ENCODE data around the gene LRRC8E. TPM values are rescaled to one million over a fixed set of nuclear protein-coding genes. Genes with fewer than 3 reads are reported as not detected.

LRRC8E gene
- total and polyA plus RNA-seq, 4 donors, result 1.8 to 3.3 (median 2.4) TPM; not detected in 1

DNA sequence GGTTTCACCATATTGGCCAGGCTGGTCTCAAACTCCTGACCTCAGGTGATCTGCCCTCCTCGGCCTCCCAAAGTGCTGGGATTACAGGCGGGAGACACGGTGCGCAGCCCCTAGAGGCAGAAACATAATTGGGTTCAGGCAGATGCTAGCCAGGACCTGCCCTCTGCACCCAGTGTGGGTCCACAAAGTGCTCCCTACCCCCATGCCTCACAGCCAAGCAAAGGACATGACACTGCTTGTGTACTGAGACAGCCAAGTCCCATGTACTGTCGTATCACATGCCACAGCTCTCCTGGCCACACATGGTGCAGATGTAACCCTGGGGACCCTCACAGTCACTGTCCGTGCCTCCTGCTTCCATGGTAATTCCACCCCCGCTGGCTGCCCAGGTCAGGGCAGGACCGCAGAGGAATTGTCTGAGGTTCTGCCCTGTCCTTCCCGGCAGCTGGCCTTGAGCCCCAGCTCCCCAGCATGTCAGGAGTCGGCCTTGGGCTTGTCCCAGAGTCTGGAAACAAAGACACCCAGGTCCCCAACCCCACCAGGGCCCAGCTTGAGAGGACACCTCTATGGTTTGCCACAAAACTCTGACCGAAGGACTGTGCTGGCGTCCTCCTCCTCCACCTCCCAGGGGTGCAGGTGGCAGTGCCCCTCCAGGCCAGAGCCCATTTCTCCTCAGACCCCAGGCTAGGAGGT, 21.8 kb upstream of the LRRC8E start:
- no peaks in the 10 kb centered on the region for H3K9me3 ChIP-seq (ENCODE audit: control insufficient read depth in 4 of 4, low read length in 3 of 4)
- H3K4me3 ChIP-seq (ENCODE audit: low read depth in 1 of 3, low read length in 3 of 3), result no peak overlapping the region
- no peak for DNase-seq (ENCODE audit: low spot score)
- H3K36me3 ChIP-seq (ENCODE audit: control insufficient read depth in 4 of 4, insufficient read depth in 3 of 4, low read depth in 1 of 4, low read length in 3 of 4), result peaks cover 0 to 1% (median 0%) of the 10 kb centered on the region in 4 donors
- H3K9ac ChIP-seq (ENCODE audit: low read depth in 1 of 2, low read length in 2 of 2), result no peak overlapping the region
- TF ChIP-seq YY1 (IDR thresholded peaks at IDR 0.05) (no peak), SP1 (IDR thresholded peaks at IDR 0.05) (no peak), EGR1 (IDR thresholded peaks at IDR 0.05; ENCODE audit: low read depth in 2 of 2) (no peak), HNF4G (IDR thresholded peaks at IDR 0.05) (no peak), GABPA (IDR thresholded peaks at IDR 0.05 in 1 of 2, conservative IDR thresholded peaks at IDR 0.05 in 1 of 2) (no peak), JUND (IDR thresholded peaks at IDR 0.05) (no peak), HNF4A (conservative IDR thresholded peaks at IDR 0.05) (no peak), FOXA1 (IDR thresholded peaks at IDR 0.05) (no peak), NR2F2 (IDR thresholded peaks at IDR 0.05) (no peak)
- TF ChIP-seq, protein P1, sequence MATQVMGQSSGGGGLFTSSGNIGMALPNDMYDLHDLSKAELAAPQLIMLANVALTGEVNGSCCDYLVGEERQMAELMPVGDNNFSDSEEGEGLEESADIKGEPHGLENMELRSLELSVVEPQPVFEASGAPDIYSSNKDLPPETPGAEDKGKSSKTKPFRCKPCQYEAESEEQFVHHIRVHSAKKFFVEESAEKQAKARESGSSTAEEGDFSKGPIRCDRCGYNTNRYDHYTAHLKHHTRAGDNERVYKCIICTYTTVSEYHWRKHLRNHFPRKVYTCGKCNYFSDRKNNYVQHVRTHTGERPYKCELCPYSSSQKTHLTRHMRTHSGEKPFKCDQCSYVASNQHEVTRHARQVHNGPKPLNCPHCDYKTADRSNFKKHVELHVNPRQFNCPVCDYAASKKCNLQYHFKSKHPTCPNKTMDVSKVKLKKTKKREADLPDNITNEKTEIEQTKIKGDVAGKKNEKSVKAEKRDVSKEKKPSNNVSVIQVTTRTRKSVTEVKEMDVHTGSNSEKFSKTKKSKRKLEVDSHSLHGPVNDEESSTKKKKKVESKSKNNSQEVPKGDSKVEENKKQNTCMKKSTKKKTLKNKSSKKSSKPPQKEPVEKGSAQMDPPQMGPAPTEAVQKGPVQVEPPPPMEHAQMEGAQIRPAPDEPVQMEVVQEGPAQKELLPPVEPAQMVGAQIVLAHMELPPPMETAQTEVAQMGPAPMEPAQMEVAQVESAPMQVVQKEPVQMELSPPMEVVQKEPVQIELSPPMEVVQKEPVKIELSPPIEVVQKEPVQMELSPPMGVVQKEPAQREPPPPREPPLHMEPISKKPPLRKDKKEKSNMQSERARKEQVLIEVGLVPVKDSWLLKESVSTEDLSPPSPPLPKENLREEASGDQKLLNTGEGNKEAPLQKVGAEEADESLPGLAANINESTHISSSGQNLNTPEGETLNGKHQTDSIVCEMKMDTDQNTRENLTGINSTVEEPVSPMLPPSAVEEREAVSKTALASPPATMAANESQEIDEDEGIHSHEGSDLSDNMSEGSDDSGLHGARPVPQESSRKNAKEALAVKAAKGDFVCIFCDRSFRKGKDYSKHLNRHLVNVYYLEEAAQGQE (IDR thresholded peaks at IDR 0.05), result no peak
- TF ChIP-seq, protein P2, sequence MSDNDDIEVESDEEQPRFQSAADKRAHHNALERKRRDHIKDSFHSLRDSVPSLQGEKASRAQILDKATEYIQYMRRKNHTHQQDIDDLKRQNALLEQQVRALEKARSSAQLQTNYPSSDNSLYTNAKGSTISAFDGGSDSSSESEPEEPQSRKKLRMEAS (IDR thresholded peaks at IDR 0.05), result no peak
- TF ChIP-seq, protein P3, sequence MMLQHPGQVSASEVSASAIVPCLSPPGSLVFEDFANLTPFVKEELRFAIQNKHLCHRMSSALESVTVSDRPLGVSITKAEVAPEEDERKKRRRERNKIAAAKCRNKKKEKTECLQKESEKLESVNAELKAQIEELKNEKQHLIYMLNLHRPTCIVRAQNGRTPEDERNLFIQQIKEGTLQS (IDR thresholded peaks at IDR 0.05), result no peak
- H3K27ac ChIP-seq (ENCODE audit: low read depth in 1 of 2, low read length in 2 of 2), result no peak overlapping the region
- no peaks in the 10 kb centered on the region for H3K27me3 ChIP-seq (ENCODE audit: control insufficient read depth in 4 of 4, insufficient read depth in 4 of 4, low read length in 3 of 4)
- H3K4me1 ChIP-seq (ENCODE audit: control insufficient read depth in 4 of 4, insufficient read depth in 4 of 4, low read length in 3 of 4), result peaks cover 9 to 32% (median 13%) of the 10 kb centered on the region in 4 donors
- 76% methylated on average over 12 of the region's 12 CpGs for WGBS

DNA sequence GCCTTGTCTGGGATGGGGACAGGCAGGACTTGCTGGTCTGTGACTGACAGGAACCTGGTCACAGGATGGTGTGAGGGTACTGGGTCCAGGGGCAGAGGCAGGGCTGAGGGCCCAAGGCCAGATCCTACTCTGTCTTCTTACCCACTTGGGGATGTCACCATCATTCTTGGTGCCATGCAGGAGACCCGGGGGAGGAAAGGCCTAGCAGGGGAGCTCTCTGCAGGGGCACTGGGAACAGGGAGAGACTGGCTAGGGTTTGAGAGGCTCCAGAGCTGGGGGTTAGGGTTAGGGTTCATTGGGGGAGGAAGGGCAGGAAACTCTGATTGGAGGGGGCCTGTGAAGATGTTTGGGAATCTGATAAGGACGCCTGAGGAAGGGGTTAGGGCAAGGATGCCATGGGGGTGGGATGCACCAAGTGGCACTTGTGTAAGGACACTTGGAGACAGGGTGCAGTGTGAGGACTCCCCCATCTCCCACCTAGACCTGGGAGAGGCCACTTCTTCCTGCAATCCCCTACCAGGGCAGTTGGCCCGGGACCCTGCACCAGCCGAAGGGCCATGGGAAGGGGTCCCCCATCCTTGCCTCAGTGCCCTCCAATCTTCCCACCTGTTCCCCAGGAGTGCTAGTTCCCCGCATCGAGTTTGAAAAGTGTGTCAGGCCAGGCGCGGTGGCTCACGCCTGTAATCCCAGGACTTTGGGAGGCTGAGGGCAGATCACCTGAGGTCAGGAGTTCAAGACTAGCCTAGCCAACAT, 21.0 kb upstream of the LRRC8E start:
- no peak for DNase-seq (ENCODE audit: low spot score)
- 88% methylated on average over 9 of the region's 9 CpGs for WGBS
- Histone ChIP-seq H3K4me1 (ENCODE audit: control insufficient read depth in 4 of 4, insufficient read depth in 4 of 4, low read length in 3 of 4) (peaks cover 9 to 31% (median 12%) of the 10 kb centered on the region in 4 donors), H3K4me3 (ENCODE audit: low read depth in 1 of 3, low read length in 3 of 3) (no peak overlapping the region), H3K27ac (ENCODE audit: low read depth in 1 of 2, low read length in 2 of 2) (no peak overlapping the region), H3K9me3 (ENCODE audit: control insufficient read depth in 4 of 4, low read length in 3 of 4) (no peaks in the 10 kb centered on the region), H3K9ac (ENCODE audit: low read depth in 1 of 2, low read length in 2 of 2) (no peak overlapping the region), H3K36me3 (ENCODE audit: control insufficient read depth in 4 of 4, insufficient read depth in 3 of 4, low read depth in 1 of 4, low read length in 3 of 4) (peaks cover 0 to 1% (median 0%) of the 10 kb centered on the region in 4 donors), H3K27me3 (ENCODE audit: control insufficient read depth in 4 of 4, insufficient read depth in 4 of 4, low read length in 3 of 4) (no peaks in the 10 kb centered on the region)
- TF ChIP-seq, protein P1 (IDR thresholded peaks at IDR 0.05), result no peak
- TF ChIP-seq JUND (IDR thresholded peaks at IDR 0.05), result no peak
- no peak for TF ChIP-seq YY1 (IDR thresholded peaks at IDR 0.05)
- no peak for TF ChIP-seq FOXA2 (IDR thresholded peaks at IDR 0.05)
- no peak for TF ChIP-seq TAF1 (conservative IDR thresholded peaks at IDR 0.05)
- TF ChIP-seq RXRA (IDR thresholded peaks at IDR 0.05), result no peak
- TF ChIP-seq, protein P4, sequence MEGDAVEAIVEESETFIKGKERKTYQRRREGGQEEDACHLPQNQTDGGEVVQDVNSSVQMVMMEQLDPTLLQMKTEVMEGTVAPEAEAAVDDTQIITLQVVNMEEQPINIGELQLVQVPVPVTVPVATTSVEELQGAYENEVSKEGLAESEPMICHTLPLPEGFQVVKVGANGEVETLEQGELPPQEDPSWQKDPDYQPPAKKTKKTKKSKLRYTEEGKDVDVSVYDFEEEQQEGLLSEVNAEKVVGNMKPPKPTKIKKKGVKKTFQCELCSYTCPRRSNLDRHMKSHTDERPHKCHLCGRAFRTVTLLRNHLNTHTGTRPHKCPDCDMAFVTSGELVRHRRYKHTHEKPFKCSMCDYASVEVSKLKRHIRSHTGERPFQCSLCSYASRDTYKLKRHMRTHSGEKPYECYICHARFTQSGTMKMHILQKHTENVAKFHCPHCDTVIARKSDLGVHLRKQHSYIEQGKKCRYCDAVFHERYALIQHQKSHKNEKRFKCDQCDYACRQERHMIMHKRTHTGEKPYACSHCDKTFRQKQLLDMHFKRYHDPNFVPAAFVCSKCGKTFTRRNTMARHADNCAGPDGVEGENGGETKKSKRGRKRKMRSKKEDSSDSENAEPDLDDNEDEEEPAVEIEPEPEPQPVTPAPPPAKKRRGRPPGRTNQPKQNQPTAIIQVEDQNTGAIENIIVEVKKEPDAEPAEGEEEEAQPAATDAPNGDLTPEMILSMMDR (IDR thresholded peaks at IDR 0.05; ENCODE audit: low read depth, low read length, missing input control), result no peak
- TF ChIP-seq GABPA (IDR thresholded peaks at IDR 0.05 in 1 of 2, conservative IDR thresholded peaks at IDR 0.05 in 1 of 2), result no peak
- TF ChIP-seq, protein P5, sequence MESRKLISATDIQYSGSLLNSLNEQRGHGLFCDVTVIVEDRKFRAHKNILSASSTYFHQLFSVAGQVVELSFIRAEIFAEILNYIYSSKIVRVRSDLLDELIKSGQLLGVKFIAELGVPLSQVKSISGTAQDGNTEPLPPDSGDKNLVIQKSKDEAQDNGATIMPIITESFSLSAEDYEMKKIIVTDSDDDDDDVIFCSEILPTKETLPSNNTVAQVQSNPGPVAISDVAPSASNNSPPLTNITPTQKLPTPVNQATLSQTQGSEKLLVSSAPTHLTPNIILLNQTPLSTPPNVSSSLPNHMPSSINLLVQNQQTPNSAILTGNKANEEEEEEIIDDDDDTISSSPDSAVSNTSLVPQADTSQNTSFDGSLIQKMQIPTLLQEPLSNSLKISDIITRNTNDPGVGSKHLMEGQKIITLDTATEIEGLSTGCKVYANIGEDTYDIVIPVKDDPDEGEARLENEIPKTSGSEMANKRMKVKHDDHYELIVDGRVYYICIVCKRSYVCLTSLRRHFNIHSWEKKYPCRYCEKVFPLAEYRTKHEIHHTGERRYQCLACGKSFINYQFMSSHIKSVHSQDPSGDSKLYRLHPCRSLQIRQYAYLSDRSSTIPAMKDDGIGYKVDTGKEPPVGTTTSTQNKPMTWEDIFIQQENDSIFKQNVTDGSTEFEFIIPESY (IDR thresholded peaks at IDR 0.05), result no peak
- TF ChIP-seq RAD21 (IDR thresholded peaks at IDR 0.05), result no peak
- no peak for TF ChIP-seq HNF4G (IDR thresholded peaks at IDR 0.05)
- TF ChIP-seq, protein P3 (IDR thresholded peaks at IDR 0.05), result no peak
- TF ChIP-seq NR2F2 (IDR thresholded peaks at IDR 0.05), result no peak
